Lower leg skin (tissue), 3 donors: ENCODE data around the gene GEMIN7.

Source experiments
- CTCF ChIP-seq, 3 donors: fragments of 450-650 bp; IDR thresholded peaks; one replicate each; pipeline ENCODE4 v1.5.1; 2016; ENCODE audit warnings: antibody characterized with exemption in 3 of 3, mild to moderate bottlenecking in 3 of 3, moderate library complexity in 2 of 3
- POLR2A ChIP-seq, 2 donors: fragments of 450-650 bp; IDR thresholded peaks; one replicate each; pipeline ENCODE4 v1.6.1; 2016 to 2017; ENCODE audit warnings: antibody characterized with exemption in 2 of 2, mild to moderate bottlenecking in 1 of 2, moderate library complexity in 1 of 2

GRCh38 chr19:45102481-45102880 is 23.4 kb downstream of the GEMIN7 start:
- TF ChIP-seq CTCF (IDR thresholded peaks at IDR 0.05) (no peak), POLR2A (IDR thresholded peaks at IDR 0.05) (no peak)
